GM23248 (cell line): Measurements from ENCODE around the gene LENG8. TPM values are rescaled to one million over a fixed set of nuclear protein-coding genes. Genes with fewer than 3 reads are reported as not detected.

ENCODE experiments used
- DNase-seq: peaks from one replicate; pipeline ENCODE4 v3.0.0-alpha.2; 2015
- H2AFZ ChIP-seq: fragments of 200-600 bp; sonication (generic); 2 replicates; pipeline ENCODE4 v1.6.1; 2016; ENCODE audit warnings: antibody characterized with exemption
- H3F3A ChIP-seq: fragments of 200-600 bp; sonication (generic); 2 replicates; pipeline ENCODE4 v1.6.1; 2016; ENCODE audit warnings: mild to moderate bottlenecking, antibody characterized with exemption, mixed run types; ENCODE audit not compliant: insufficient read depth
- H3K27ac ChIP-seq: fragments of 200-600 bp; sonication (generic); 2 replicates; pipeline ENCODE4 v1.5.1; 2016; ENCODE audit warnings: mild to moderate bottlenecking
- H3K27me3 ChIP-seq: fragments of 200-600 bp; sonication (generic); replicated peaks from 2 replicates; pipeline ENCODE4 v1.6.1; 2016; ENCODE audit warnings: mild to moderate bottlenecking; ENCODE audit not compliant: insufficient read depth
- H3K36me3 ChIP-seq: fragments of 200-600 bp; sonication (generic); 2 replicates; pipeline ENCODE4 v1.6.1; 2016; ENCODE audit warnings: low read depth, mild to moderate bottlenecking
- H3K4me1 ChIP-seq: fragments of 200-600 bp; sonication (generic); 2 replicates; pipeline ENCODE4 v1.6.1; 2016; ENCODE audit warnings: mild to moderate bottlenecking; ENCODE audit not compliant: insufficient read depth
- H3K4me2 ChIP-seq: fragments of 200-600 bp; sonication (generic); one replicate; pipeline ENCODE4 v1.6.1; 2016; ENCODE audit warnings: mild to moderate bottlenecking; ENCODE audit not compliant: unreplicated experiment
- H3K4me3 ChIP-seq: fragments of 200-600 bp; sonication (generic); 2 replicates; pipeline ENCODE4 v1.5.1; 2016; ENCODE audit warnings: mild to moderate bottlenecking
- H3K79me2 ChIP-seq: fragments of 200-600 bp; sonication (generic); 2 replicates; pipeline ENCODE4 v1.6.1; 2016; ENCODE audit warnings: mild to moderate bottlenecking; ENCODE audit not compliant: insufficient read depth
- H3K9ac ChIP-seq: fragments of 200-600 bp; sonication (generic); 2 replicates; pipeline ENCODE4 v1.6.1; 2016; ENCODE audit warnings: mild to moderate bottlenecking
- H3K9me2 ChIP-seq: fragments of 200-600 bp; sonication (generic); 2 replicates; pipeline ENCODE4 v1.6.1; 2016; ENCODE audit warnings: mixed run types, mild to moderate bottlenecking, moderate library complexity; ENCODE audit not compliant: insufficient read depth
- H3K9me3 ChIP-seq: fragments of 200-600 bp; sonication (generic); one replicate; pipeline ENCODE4 v1.6.1; 2017; ENCODE audit warnings: low read depth
- H4K20me1 ChIP-seq: fragments of 200-600 bp; sonication (generic); 2 replicates; pipeline ENCODE4 v1.6.0; 2016; ENCODE audit not compliant: insufficient read depth
- EZH2 ChIP-seq: fragments of 200-600 bp; sonication (generic); IDR thresholded peaks from 2 replicates; pipeline ENCODE4 v1.6.1; 2018; ENCODE audit warnings: antibody characterized with exemption, mild to moderate bottlenecking; ENCODE audit not compliant: insufficient read depth, poor library complexity, severe bottlenecking
- EZH2phosphoT487 ChIP-seq: fragments of 200-600 bp; sonication (generic); IDR thresholded peaks from 2 replicates; pipeline ENCODE4 v1.6.1; 2018; ENCODE audit warnings: antibody characterized with exemption, moderate library complexity, mild to moderate bottlenecking, low read depth; ENCODE audit not compliant: insufficient read depth
- WGBS, 2 experiments: methylation state at CpG; one replicate each; pipeline ENCODE4 v1.1.6; 2015 to 2017; ENCODE audit warnings: low lambda C conversion rate in 2 of 2, low coverage in 1 of 2; ENCODE audit errors: missing lambda C conversion rate in 2 of 2; 5-methylcytosine and 5-hydroxymethylcytosine counted together
- in situ Hi-C: fragments of 300-500 bp; cut with MboI; formaldehyde crosslinking; loops from 2 replicates; pipeline ENCODE4 v1.15.0; 2020
- polyA plus RNA-seq: library from polyadenylated mRNA; unstranded; fragments of >200 nt; fragmentation: Nextera tagmentation; extraction: Ambion mirVana; gene quantifications from 2 replicates; pipeline ENCODE4 v1.2.1, GENCODE V29; 2016
- total RNA-seq: library from RNA; depleted of rRNA; stranded (reverse); fragments of >200 nt; shearing (Covaris generic); gene quantifications from 2 replicates; pipeline ENCODE4 v1.2.3, GENCODE V29; 2014

Gene LENG8
- total and polyA plus RNA-seq, 2 experiments from 2014 or later = 29.2 to 45.5 TPM

GRCh38 chr19:54469496-54469934 is 20.5 kb downstream of the LENG8 start:
- Histone ChIP-seq H3K4me1 (peaks cover 9% of the 10 kb centered on the region), H3F3A (peaks cover 25% of the 10 kb centered on the region), H3K27me3 (no peaks in the 10 kb centered on the region), H2AFZ (no peak overlapping the region), H3K9me2 (no peaks in the 10 kb centered on the region), H3K27ac (no peak overlapping the region), H3K4me3 (no peak overlapping the region), H3K4me2 (no peak overlapping the region), H3K79me2 (peaks cover 30% of the 10 kb centered on the region), H3K36me3 (no peaks in the 10 kb centered on the region), H3K9me3 (no peaks in the 10 kb centered on the region), H3K9ac (no peak overlapping the region), H4K20me1 (no peaks in the 10 kb centered on the region)
- DNase-seq = no peak
- TF ChIP-seq EZH2 = no peak
- TF ChIP-seq EZH2phosphoT487 = no peak
- WGBS, 2 experiments = 70 to 72% methylated on average over 8 of the region's 8 CpGs
- in situ Hi-C loops = loop anchor here (25.0 kb wide), 1 partner anchor 1193 kb away; the partner anchor contains the start of gene U2AF2

GRCh38 chr19:54470276-54470887 is 21.4 kb downstream of the LENG8 start:
- Histone ChIP-seq H3F3A (peaks cover 25% of the 10 kb centered on the region), H3K4me2 (peak overlapping the region; percentile 82), H3K9me2 (no peaks in the 10 kb centered on the region), H3K27me3 (no peaks in the 10 kb centered on the region), H3K9ac (peak overlapping the region; percentile 79), H3K9me3 (no peaks in the 10 kb centered on the region), H3K27ac (no peak overlapping the region), H3K36me3 (no peaks in the 10 kb centered on the region), H3K4me3 (peak overlapping the region; percentile 77), H3K79me2 (peaks cover 30% of the 10 kb centered on the region), H3K4me1 (peaks cover 9% of the 10 kb centered on the region), H2AFZ (peak overlapping the region; percentile 71; the same call in 1 of the 2 replicates), H4K20me1 (no peaks in the 10 kb centered on the region)
- DNase-seq = no peak
- no peak for TF ChIP-seq EZH2
- no peak for TF ChIP-seq EZH2phosphoT487
- 83 to 84% methylated on average over 9 to 10 of the region's 10 CpGs for WGBS, 2 experiments
- in situ Hi-C loops = loop anchor here (25.0 kb wide), 1 partner anchor 1192 kb away; the partner anchor contains the start of gene U2AF2

- Histone ChIP-seq H3K4me1 (peaks cover 9% of the 10 kb centered on the region), H3F3A (peaks cover 19% of the 10 kb centered on the region), H3K36me3 (no peaks in the 10 kb centered on the region), H3K4me3 (peak overlapping the region; percentile 77), H3K9me3 (no peaks in the 10 kb centered on the region), H3K27me3 (no peaks in the 10 kb centered on the region), H2AFZ (peak overlapping the region; percentile 71), H3K27ac (0 out of 2 replicates have a peak overlapping the region, but pooled peaks have one; percentile 14), H3K9ac (peak overlapping the region; percentile 79), H3K79me2 (peaks cover 30% of the 10 kb centered on the region), H4K20me1 (no peaks in the 10 kb centered on the region), H3K9me2 (no peaks in the 10 kb centered on the region), H3K4me2 (peak overlapping the region; percentile 82)
- in situ Hi-C loops = loop anchor here (25.0 kb wide), 1 partner anchor 1191 kb away; the partner anchor contains the start of gene U2AF2
- DNase-seq = peak; percentile 68
- TF ChIP-seq EZH2 (no peak), EZH2phosphoT487 (no peak)
- 5% methylated on average over 53 to 54 of the region's 60 CpGs for WGBS, 2 experiments
Measured at GRCh38 chr19:54470991-54471782, 22.2 kb downstream of the LENG8 start.

- Histone ChIP-seq H4K20me1 (no peaks in the 10 kb centered on the region), H3F3A (0 out of 2 replicates have a peak, but pooled peaks cover 2% of the 10 kb centered on the region), H3K4me3 (peak within 1 kb of the TSS; percentile 86), H3K9me3 (no peaks in the 10 kb centered on the region), H3K4me2 (peak within 1 kb of the TSS; percentile 87), H3K9me2 (no peaks in the 10 kb centered on the region), H3K4me1 (peaks cover 9% of the 10 kb centered on the region), H3K27ac (peak within 1 kb of the TSS; percentile 60), H3K27me3 (no peaks in the 10 kb centered on the region), H3K36me3 (no peaks in the 10 kb centered on the region), H3K9ac (peak within 1 kb of the TSS; percentile 78), H3K79me2 (peaks cover 30% of the 10 kb centered on the region), H2AFZ (peak within 1 kb of the TSS; percentile 86)
- 2 to 3% methylated on average over 13 to 14 of the region's 14 CpGs for WGBS, 2 experiments
- TF ChIP-seq EZH2phosphoT487 = no peak
- no peak for TF ChIP-seq EZH2
- in situ Hi-C loops = loop anchor here (25.0 kb wide), 1 partner anchor 1189 kb away; the partner anchor contains the start of gene U2AF2
- DNase-seq = peak; percentile 88
Measured at GRCh38 chr19:54473071-54473891, 24.3 kb downstream of the LENG8 start, which contains the start of gene CDC42EP5. TSS of gene CDC42EP5 (minus strand) at chr19:54473296. CDS start at chr19:54465547, 7,749 bp downstream.
